ENCODE results near the gene VMP1. TPM values are rescaled to one million over a fixed set of nuclear protein-coding genes. Genes with fewer than 3 reads are reported as not detected.

Gene VMP1
- total and polyA plus RNA-seq, 4 donors: 46.4 to 118 (median 71.6) TPM

GRCh38 chr17:59783221-59784047, 76.0 kb downstream of the VMP1 start:
- no peaks in the 10 kb centered on the region for H3K27me3 ChIP-seq (ENCODE audit: control insufficient read depth in 4 of 4, insufficient read depth in 4 of 4, low read length in 3 of 4)
- H3K27ac ChIP-seq (ENCODE audit: low read depth in 1 of 2, low read length in 2 of 2): peak overlapping the region; percentile 14 to 51
- no peak overlapping the region for H3K4me3 ChIP-seq (ENCODE audit: low read depth in 1 of 3, low read length in 3 of 3)
- no peak for DNase-seq (ENCODE audit: low spot score)
- H3K4me1 ChIP-seq (ENCODE audit: control insufficient read depth in 4 of 4, insufficient read depth in 4 of 4, low read length in 3 of 4): peaks cover 0 to 13% (median 8%) of the 10 kb centered on the region in 4 donors
- no peak for TF ChIP-seq YY1 (IDR thresholded peaks at IDR 0.05)
- no peak for TF ChIP-seq NR2F2 (IDR thresholded peaks at IDR 0.05)
- TF ChIP-seq, protein P1, sequence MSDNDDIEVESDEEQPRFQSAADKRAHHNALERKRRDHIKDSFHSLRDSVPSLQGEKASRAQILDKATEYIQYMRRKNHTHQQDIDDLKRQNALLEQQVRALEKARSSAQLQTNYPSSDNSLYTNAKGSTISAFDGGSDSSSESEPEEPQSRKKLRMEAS (IDR thresholded peaks at IDR 0.05): no peak
- TF ChIP-seq RXRA (IDR thresholded peaks at IDR 0.05): no peak
- TF ChIP-seq, protein P2, sequence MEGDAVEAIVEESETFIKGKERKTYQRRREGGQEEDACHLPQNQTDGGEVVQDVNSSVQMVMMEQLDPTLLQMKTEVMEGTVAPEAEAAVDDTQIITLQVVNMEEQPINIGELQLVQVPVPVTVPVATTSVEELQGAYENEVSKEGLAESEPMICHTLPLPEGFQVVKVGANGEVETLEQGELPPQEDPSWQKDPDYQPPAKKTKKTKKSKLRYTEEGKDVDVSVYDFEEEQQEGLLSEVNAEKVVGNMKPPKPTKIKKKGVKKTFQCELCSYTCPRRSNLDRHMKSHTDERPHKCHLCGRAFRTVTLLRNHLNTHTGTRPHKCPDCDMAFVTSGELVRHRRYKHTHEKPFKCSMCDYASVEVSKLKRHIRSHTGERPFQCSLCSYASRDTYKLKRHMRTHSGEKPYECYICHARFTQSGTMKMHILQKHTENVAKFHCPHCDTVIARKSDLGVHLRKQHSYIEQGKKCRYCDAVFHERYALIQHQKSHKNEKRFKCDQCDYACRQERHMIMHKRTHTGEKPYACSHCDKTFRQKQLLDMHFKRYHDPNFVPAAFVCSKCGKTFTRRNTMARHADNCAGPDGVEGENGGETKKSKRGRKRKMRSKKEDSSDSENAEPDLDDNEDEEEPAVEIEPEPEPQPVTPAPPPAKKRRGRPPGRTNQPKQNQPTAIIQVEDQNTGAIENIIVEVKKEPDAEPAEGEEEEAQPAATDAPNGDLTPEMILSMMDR (IDR thresholded peaks at IDR 0.05; ENCODE audit: low read depth, low read length, missing input control): no peak
- TF ChIP-seq, protein P3, sequence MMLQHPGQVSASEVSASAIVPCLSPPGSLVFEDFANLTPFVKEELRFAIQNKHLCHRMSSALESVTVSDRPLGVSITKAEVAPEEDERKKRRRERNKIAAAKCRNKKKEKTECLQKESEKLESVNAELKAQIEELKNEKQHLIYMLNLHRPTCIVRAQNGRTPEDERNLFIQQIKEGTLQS (IDR thresholded peaks at IDR 0.05): no peak
- no peak for TF ChIP-seq HNF4A (conservative IDR thresholded peaks at IDR 0.05)
- 65% methylated on average over 5 of the region's 5 CpGs for WGBS
- peak overlapping the region in 1 of 2 donors; percentile 41 for H3K9ac ChIP-seq (ENCODE audit: low read depth in 1 of 2, low read length in 2 of 2)
- H3K9me3 ChIP-seq (ENCODE audit: control insufficient read depth in 4 of 4, low read length in 3 of 4): no peaks in the 10 kb centered on the region
- H3K36me3 ChIP-seq (ENCODE audit: control insufficient read depth in 4 of 4, insufficient read depth in 3 of 4, low read depth in 1 of 4, low read length in 3 of 4): peaks cover 0 to 6% (median 0%) of the 10 kb centered on the region in 4 donors

GRCh38 chr17:59785091-59785799, 77.8 kb downstream of the VMP1 start:
- Histone ChIP-seq H3K9ac (ENCODE audit: low read depth in 1 of 2, low read length in 2 of 2) (no peak overlapping the region), H3K27ac (ENCODE audit: low read depth in 1 of 2, low read length in 2 of 2) (peak overlapping the region in 1 of 2 donors; percentile 35), H3K4me1 (ENCODE audit: control insufficient read depth in 4 of 4, insufficient read depth in 4 of 4, low read length in 3 of 4) (peaks cover 0 to 13% (median 8%) of the 10 kb centered on the region in 4 donors), H3K36me3 (ENCODE audit: control insufficient read depth in 4 of 4, insufficient read depth in 3 of 4, low read depth in 1 of 4, low read length in 3 of 4) (no peaks in the 10 kb centered on the region), H3K4me3 (ENCODE audit: low read depth in 1 of 3, low read length in 3 of 3) (no peak overlapping the region), H3K9me3 (ENCODE audit: control insufficient read depth in 4 of 4, low read length in 3 of 4) (no peaks in the 10 kb centered on the region), H3K27me3 (ENCODE audit: control insufficient read depth in 4 of 4, insufficient read depth in 4 of 4, low read length in 3 of 4) (no peaks in the 10 kb centered on the region)
- TF ChIP-seq YY1 (IDR thresholded peaks at IDR 0.05): no peak
- TF ChIP-seq, protein P3 (IDR thresholded peaks at IDR 0.05): no peak
- peak in 1 of 2 donors; percentile 17 for TF ChIP-seq HNF4A (conservative IDR thresholded peaks at IDR 0.05)
- no peak for TF ChIP-seq FOXA1 (IDR thresholded peaks at IDR 0.05)
- peak in 1 of 2 donors; percentile 29 for TF ChIP-seq RXRA (IDR thresholded peaks at IDR 0.05)
- TF ChIP-seq JUND (IDR thresholded peaks at IDR 0.05): peak; percentile 49 to 67
- DNase-seq (ENCODE audit: low spot score): no peak
- 75% methylated on average over 8 of the region's 8 CpGs for WGBS

DNA sequence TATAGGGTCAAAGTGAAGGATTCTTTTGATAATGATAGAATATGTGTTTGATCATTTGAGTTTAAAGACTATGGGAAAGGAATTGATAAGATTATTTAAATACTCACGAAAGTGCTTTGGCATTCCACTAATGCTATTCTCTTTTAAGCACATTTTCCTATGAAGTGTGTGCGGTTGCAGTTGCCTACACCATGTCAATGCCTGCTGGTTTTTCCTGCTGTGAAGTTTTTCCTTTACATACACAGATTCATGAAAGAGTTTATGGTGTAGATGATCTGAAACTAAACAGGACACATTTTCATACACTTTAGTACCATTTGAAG, 78.7 kb downstream of the VMP1 start:
- Histone ChIP-seq H3K27ac (ENCODE audit: low read depth in 1 of 2, low read length in 2 of 2) (peak overlapping the region; percentile 88 to 92), H3K27me3 (ENCODE audit: control insufficient read depth in 4 of 4, insufficient read depth in 4 of 4, low read length in 3 of 4) (no peaks in the 10 kb centered on the region), H3K4me3 (ENCODE audit: low read depth in 1 of 3, low read length in 3 of 3) (no peak overlapping the region), H3K36me3 (ENCODE audit: control insufficient read depth in 4 of 4, insufficient read depth in 3 of 4, low read depth in 1 of 4, low read length in 3 of 4) (no peaks in the 10 kb centered on the region), H3K9ac (ENCODE audit: low read depth in 1 of 2, low read length in 2 of 2) (peak overlapping the region; percentile 15 to 87), H3K4me1 (ENCODE audit: control insufficient read depth in 4 of 4, insufficient read depth in 4 of 4, low read length in 3 of 4) (peaks cover 0 to 13% (median 9%) of the 10 kb centered on the region in 4 donors), H3K9me3 (ENCODE audit: control insufficient read depth in 4 of 4, low read length in 3 of 4) (no peaks in the 10 kb centered on the region)
- DNase-seq (ENCODE audit: low spot score): no peak
- 65% methylated on average over 2 of the region's 2 CpGs for WGBS
- no peak for TF ChIP-seq FOXA1 (IDR thresholded peaks at IDR 0.05)
- TF ChIP-seq, protein P2 (IDR thresholded peaks at IDR 0.05; ENCODE audit: low read depth, low read length, missing input control): no peak
- TF ChIP-seq, protein P1 (IDR thresholded peaks at IDR 0.05): no peak
- TF ChIP-seq, protein P4, sequence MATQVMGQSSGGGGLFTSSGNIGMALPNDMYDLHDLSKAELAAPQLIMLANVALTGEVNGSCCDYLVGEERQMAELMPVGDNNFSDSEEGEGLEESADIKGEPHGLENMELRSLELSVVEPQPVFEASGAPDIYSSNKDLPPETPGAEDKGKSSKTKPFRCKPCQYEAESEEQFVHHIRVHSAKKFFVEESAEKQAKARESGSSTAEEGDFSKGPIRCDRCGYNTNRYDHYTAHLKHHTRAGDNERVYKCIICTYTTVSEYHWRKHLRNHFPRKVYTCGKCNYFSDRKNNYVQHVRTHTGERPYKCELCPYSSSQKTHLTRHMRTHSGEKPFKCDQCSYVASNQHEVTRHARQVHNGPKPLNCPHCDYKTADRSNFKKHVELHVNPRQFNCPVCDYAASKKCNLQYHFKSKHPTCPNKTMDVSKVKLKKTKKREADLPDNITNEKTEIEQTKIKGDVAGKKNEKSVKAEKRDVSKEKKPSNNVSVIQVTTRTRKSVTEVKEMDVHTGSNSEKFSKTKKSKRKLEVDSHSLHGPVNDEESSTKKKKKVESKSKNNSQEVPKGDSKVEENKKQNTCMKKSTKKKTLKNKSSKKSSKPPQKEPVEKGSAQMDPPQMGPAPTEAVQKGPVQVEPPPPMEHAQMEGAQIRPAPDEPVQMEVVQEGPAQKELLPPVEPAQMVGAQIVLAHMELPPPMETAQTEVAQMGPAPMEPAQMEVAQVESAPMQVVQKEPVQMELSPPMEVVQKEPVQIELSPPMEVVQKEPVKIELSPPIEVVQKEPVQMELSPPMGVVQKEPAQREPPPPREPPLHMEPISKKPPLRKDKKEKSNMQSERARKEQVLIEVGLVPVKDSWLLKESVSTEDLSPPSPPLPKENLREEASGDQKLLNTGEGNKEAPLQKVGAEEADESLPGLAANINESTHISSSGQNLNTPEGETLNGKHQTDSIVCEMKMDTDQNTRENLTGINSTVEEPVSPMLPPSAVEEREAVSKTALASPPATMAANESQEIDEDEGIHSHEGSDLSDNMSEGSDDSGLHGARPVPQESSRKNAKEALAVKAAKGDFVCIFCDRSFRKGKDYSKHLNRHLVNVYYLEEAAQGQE (IDR thresholded peaks at IDR 0.05): no peak
- TF ChIP-seq, protein P3 (IDR thresholded peaks at IDR 0.05): no peak
- TF ChIP-seq HNF4G (IDR thresholded peaks at IDR 0.05): no peak
- TF ChIP-seq JUND (IDR thresholded peaks at IDR 0.05): no peak
- no peak for TF ChIP-seq EGR1 (IDR thresholded peaks at IDR 0.05; ENCODE audit: low read depth in 2 of 2)
- no peak for TF ChIP-seq SP1 (IDR thresholded peaks at IDR 0.05)
- no peak for TF ChIP-seq RXRA (IDR thresholded peaks at IDR 0.05)
- TF ChIP-seq FOXA2 (IDR thresholded peaks at IDR 0.05): no peak
- TF ChIP-seq RAD21 (IDR thresholded peaks at IDR 0.05): no peak

Data from liver (tissue), 9 donors.